IMR-90 (cell line): Measurements from ENCODE around the gene PDILT. TPM values are rescaled to one million over a fixed set of nuclear protein-coding genes. Genes with fewer than 3 reads are reported as not detected.

Experiments
- ATAC-seq: fragments of 200-7000 bp; cut with Tn5 transposase; 2 replicates; pipeline ENCODE4 v1.9.1; 2020; ENCODE audit warnings: low read depth, mild to moderate bottlenecking, moderate library complexity
- BruUV-seq: library from RNA; stranded (reverse); fragments of 400-500 nt; replicated peaks from 2 replicates; lab custom pipeline; 2021; lab: Mats Ljungman, UMichigan
- CTCF ChIA-PET: fragments of 300-600 bp; formaldehyde crosslinking; extraction: SDS; loops from one replicate; lab custom pipeline; 2021; ENCODE audit warnings: antibody characterized with exemption; lab: Yijun Ruan, JAX
- POLR2A ChIA-PET: fragments of 300-600 bp; sonication (Branson Sonifier 250); formaldehyde crosslinking; loops from one replicate; lab custom pipeline; 2022; ENCODE audit warnings: antibody characterized with exemption; ENCODE audit not compliant: unreplicated experiment; lab: Charles Lee
- DNase-seq: peaks from one replicate; pipeline ENCODE4 v3.0.0; 2013
- H2AFZ ChIP-seq: replicated peaks from 2 replicates; pipeline ENCODE3; 2013; ENCODE audit warnings: low read length, mild to moderate bottlenecking; ENCODE audit not compliant: poor library complexity
- H2AK5ac ChIP-seq: 2 replicates; pipeline ENCODE4 v1.6.1; 2013; ENCODE audit warnings: low read depth, low read length, inconsistent platforms
- H2AK9ac ChIP-seq: replicated peaks from 2 replicates; pipeline ENCODE3; 2013; ENCODE audit warnings: mild to moderate bottlenecking, low read depth, low read length, moderate library complexity; ENCODE audit not compliant: poor library complexity
- H2BK120ac ChIP-seq: 2 replicates; pipeline ENCODE4 v1.6.1; 2013; ENCODE audit warnings: low read depth, low read length, inconsistent platforms
- H2BK15ac ChIP-seq: 3 replicates; pipeline ENCODE4 v1.6.1; 2013; ENCODE audit warnings: low read depth, low read length, inconsistent platforms
- H2BK20ac ChIP-seq: 2 replicates; pipeline ENCODE4 v1.6.1; 2013; ENCODE audit warnings: low read depth, mild to moderate bottlenecking, inconsistent platforms, low read length, moderate library complexity
- H2BK5ac ChIP-seq: 2 replicates; pipeline ENCODE4 v1.6.1; 2013; ENCODE audit warnings: mild to moderate bottlenecking, low read depth, low read length, inconsistent platforms; ENCODE audit not compliant: poor library complexity, severe bottlenecking
- H3K14ac ChIP-seq: replicated peaks from 2 replicates; pipeline ENCODE4 v1.6.1; 2013; ENCODE audit warnings: low read depth, low read length, inconsistent platforms
- H3K18ac ChIP-seq: 2 replicates; pipeline ENCODE4 v1.6.1; 2013; ENCODE audit warnings: low read depth, low read length, control low read depth
- H3K23ac ChIP-seq: 2 replicates; pipeline ENCODE4 v1.6.1; 2013; ENCODE audit warnings: low read depth, low read length, inconsistent platforms
- H3K27ac ChIP-seq: 2 replicates; pipeline ENCODE4 v1.5.1; 2013; ENCODE audit warnings: mild to moderate bottlenecking, control low read depth, low read length; ENCODE audit not compliant: insufficient read depth
- H3K27me3 ChIP-seq: 2 replicates; pipeline ENCODE4 v1.6.1; 2013; ENCODE audit warnings: low read length; ENCODE audit not compliant: control insufficient read depth, insufficient read depth
- H3K36me3 ChIP-seq: 2 replicates; pipeline ENCODE4 v1.6.1; 2013; ENCODE audit warnings: low read length, mixed read lengths; ENCODE audit not compliant: control insufficient read depth, insufficient read depth
- H3K4ac ChIP-seq: 2 replicates; pipeline ENCODE4 v1.6.1; 2013; ENCODE audit warnings: low read depth, low read length, inconsistent platforms
- H3K4me1 ChIP-seq: 2 replicates; pipeline ENCODE4 v1.6.1; 2013; ENCODE audit warnings: low read length, mixed read lengths; ENCODE audit not compliant: control insufficient read depth, insufficient read depth
- H3K4me2 ChIP-seq: 2 replicates; pipeline ENCODE4 v1.6.1; 2013; ENCODE audit warnings: low read depth, mild to moderate bottlenecking, control low read depth, low read length, moderate library complexity
- H3K4me3 ChIP-seq: 2 replicates; pipeline ENCODE4 v1.5.1; 2013; ENCODE audit warnings: low read depth, mild to moderate bottlenecking, control low read depth, low read length, moderate library complexity; ENCODE audit not compliant: insufficient read depth
- H3K56ac ChIP-seq: 2 replicates; pipeline ENCODE4 v1.6.1; 2013; ENCODE audit warnings: low read length, inconsistent platforms; ENCODE audit not compliant: insufficient read depth; ENCODE audit errors: extremely low read depth
- H3K79me1 ChIP-seq, 2 experiments: 2 replicates each; pipeline ENCODE4 v1.6.1; 2013; ENCODE audit warnings: low read length in 2 of 2, inconsistent platforms in 1 of 2, low read depth in 1 of 2
- H3K9ac ChIP-seq: 2 replicates; pipeline ENCODE4 v1.6.1; 2013; ENCODE audit warnings: low read depth, low read length, control low read depth
- H3K9me1 ChIP-seq: 2 replicates; pipeline ENCODE4 v1.6.1; 2013; ENCODE audit warnings: low read length, inconsistent platforms; ENCODE audit not compliant: insufficient read depth
- H3K9me3 ChIP-seq: 2 replicates; pipeline ENCODE4 v1.6.1; 2013; ENCODE audit warnings: low read length; ENCODE audit not compliant: control insufficient read depth, insufficient read depth
- H4K20me1 ChIP-seq: 2 replicates; pipeline ENCODE4 v1.6.1; 2013; ENCODE audit warnings: low read length, inconsistent platforms; ENCODE audit not compliant: insufficient read depth
- H4K5ac ChIP-seq: 2 replicates; pipeline ENCODE4 v1.6.1; 2013; ENCODE audit warnings: mild to moderate bottlenecking, low read depth, low read length, control low read depth
- H4K8ac ChIP-seq, 2 experiments: 2 replicates each; pipeline ENCODE4 v1.6.1; 2013; ENCODE audit warnings: low read depth in 2 of 2, low read length in 2 of 2, control low read depth in 1 of 2, inconsistent platforms in 1 of 2
- H4K91ac ChIP-seq: 2 replicates; pipeline ENCODE4 v1.6.1; 2013; ENCODE audit warnings: low read depth, low read length, inconsistent platforms; ENCODE audit not compliant: insufficient read depth
- BHLHE40 ChIP-seq: fragments of 150-350 bp; IDR thresholded peaks from 2 replicates; pipeline ENCODE4 v1.6.1; 2016; ENCODE audit warnings: mild to moderate bottlenecking, low read depth, low read length
- CTCF ChIP-seq: conservative IDR thresholded peaks from 2 replicates; pipeline ENCODE4 v1.5.1; 2012; ENCODE audit warnings: mild to moderate bottlenecking, low read depth, low read length, improper control_type of control experiment
- ELK1 ChIP-seq: fragments of 150-350 bp; IDR thresholded peaks from 2 replicates; pipeline ENCODE4 v1.6.1; 2016; ENCODE audit warnings: low read depth, mild to moderate bottlenecking, low read length, moderate library complexity, borderline replicate concordance
- FOS ChIP-seq: fragments of 150-350 bp; IDR thresholded peaks from 2 replicates; pipeline ENCODE4 v1.6.1; 2016; ENCODE audit warnings: low read depth, low read length
- MAFK ChIP-seq: IDR thresholded peaks from 2 replicates; pipeline ENCODE4 v1.6.1; 2012; ENCODE audit warnings: low read depth, low read length, improper control_type of control experiment
- MXI1 ChIP-seq: IDR thresholded peaks from 2 replicates; pipeline ENCODE4 v1.6.1; 2012; ENCODE audit warnings: low read depth, mild to moderate bottlenecking, low read length, moderate library complexity, borderline replicate concordance
- NFE2L2 ChIP-seq: fragments of 150-350 bp; IDR thresholded peaks from 2 replicates; pipeline ENCODE4 v1.6.1; 2016; ENCODE audit warnings: low read depth, mild to moderate bottlenecking, low read length
- POLR2A ChIP-seq: IDR thresholded peaks from 2 replicates; pipeline ENCODE4 v1.6.1; 2012; ENCODE audit warnings: mild to moderate bottlenecking, low read depth, low read length
- RCOR1 ChIP-seq: IDR thresholded peaks from 2 replicates; pipeline ENCODE4 v1.6.1; 2012; ENCODE audit warnings: mild to moderate bottlenecking, low read length, improper control_type of control experiment; ENCODE audit not compliant: insufficient replicate concordance
- RFX5 ChIP-seq: IDR thresholded peaks from 2 replicates; pipeline ENCODE4 v1.8.0; 2012; ENCODE audit warnings: low read depth, mild to moderate bottlenecking, low read length, moderate library complexity
- SMC3 ChIP-seq: fragments of 150-350 bp; IDR thresholded peaks from 2 replicates; pipeline ENCODE4 v1.6.1; 2016; ENCODE audit warnings: low read depth, mild to moderate bottlenecking, antibody characterized with exemption, low read length, moderate library complexity
- USF2 ChIP-seq: fragments of 150-350 bp; IDR thresholded peaks from 2 replicates; pipeline ENCODE4 v1.6.1; 2017; ENCODE audit warnings: mild to moderate bottlenecking, antibody characterized with exemption, low read length, low read depth
- WGBS, 2 experiments: methylation state at CpG; one replicate each; pipeline versions ENCODE4 v1.1.5 to v1.1.7; 2013; ENCODE audit warnings: missing lambda C conversion rate in 2 of 2; ENCODE audit not compliant: insufficient read length in 1 of 2; ENCODE audit errors: extremely low coverage in 2 of 2; 5-methylcytosine and 5-hydroxymethylcytosine counted together
- dilution Hi-C: fragments of 300-500 bp; cut with HindIII; formaldehyde crosslinking; loops from one replicate; pipeline ENCODE4 v1.14.3; 2018; ENCODE audit warnings: low sequenced_read_pairs; ENCODE audit not compliant: unreplicated experiment
- in situ Hi-C: fragments of 300-500 bp; cut with MboI; formaldehyde crosslinking; loops from 3 replicates; pipeline ENCODE4 v1.14.3; 2019; ENCODE audit warnings: low sequenced_read_pairs, inconsistent platforms, mixed read lengths
- intact Hi-C: fragments of 100-400 bp; cut with micrococcal nuclease; formaldehyde crosslinking; loops from 2 replicates; pipeline ENCODE4 v1.10.0; 2022
- polyA plus RNA-seq, 3 experiments: library from polyadenylated mRNA; depleted of rRNA; stranded (reverse); fragments of >200 nt; gene quantifications; 2 replicates each; pipeline ENCODE4 v1.2.3, GENCODE V29; 2012; ENCODE audit warnings: low replicate concordance in 1 of 3
- total RNA-seq: library from RNA; depleted of rRNA; stranded (reverse); fragments of >200 nt; gene quantifications from 2 replicates; pipeline ENCODE4 v1.2.3, GENCODE V29; 2012

PDILT gene
- total and polyA plus RNA-seq, 2 of the 4 experiments (the other 2 are of a cell fraction) = not detected

GRCh38 chr16:20314575-20314974, 90.0 kb downstream of the PDILT start:
- POLR2A ChIA-PET = no interaction called here
- H3K23ac ChIP-seq = no peak overlapping the region
- ATAC-seq (no peak), DNase-seq (no peak)
- intact Hi-C loops = no loop called here
- no TSS peak for BruUV-seq
- no peak overlapping the region for H2AK5ac ChIP-seq
- no peak overlapping the region for H3K56ac ChIP-seq
- no peak for TF ChIP-seq SMC3
- no peak for TF ChIP-seq RCOR1
- no peak for TF ChIP-seq BHLHE40
- no peak for TF ChIP-seq MAFK
- no peak for TF ChIP-seq USF2
- TF ChIP-seq RFX5 = no peak
- TF ChIP-seq CTCF = no peak
- TF ChIP-seq ELK1 = no peak
- TF ChIP-seq MXI1 = no peak
- no peak for TF ChIP-seq POLR2A
- no peak for TF ChIP-seq NFE2L2
- TF ChIP-seq FOS = no peak
- H3K4me2 ChIP-seq = no peak overlapping the region
- no peak overlapping the region for H2BK20ac ChIP-seq
- H3K4me1 ChIP-seq = no peaks in the 10 kb centered on the region
- H3K4ac ChIP-seq = no peak overlapping the region
- dilution Hi-C loops = no loop called here
- peaks cover 8% of the 10 kb centered on the region; the same call in 1 of the 2 replicates for H3K9me3 ChIP-seq
- no peaks in the 10 kb centered on the region for H4K20me1 ChIP-seq
- CTCF ChIA-PET = no interaction called here
- H4K5ac ChIP-seq = no peak overlapping the region
- in situ Hi-C loops = no loop called here
- H2BK15ac ChIP-seq = no peak overlapping the region
- no peak overlapping the region for H4K8ac ChIP-seq
- no peak overlapping the region for H3K4me3 ChIP-seq
- no CpG with 5 or more reads among the region's 3 CpGs for WGBS, 2 experiments
- no peak overlapping the region for H3K18ac ChIP-seq
- H3K27ac ChIP-seq = no peak overlapping the region
- no peak overlapping the region for H2BK5ac ChIP-seq
- H3K27me3 ChIP-seq = no peaks in the 10 kb centered on the region
- no peak overlapping the region for H2AFZ ChIP-seq
- H2BK120ac ChIP-seq = no peak overlapping the region
- H3K9ac ChIP-seq = no peak overlapping the region
- H4K91ac ChIP-seq = no peak overlapping the region
- no peak overlapping the region for H2AK9ac ChIP-seq
- no peaks in the 10 kb centered on the region for H3K79me1 ChIP-seq
- H3K36me3 ChIP-seq = no peaks in the 10 kb centered on the region
- no peaks in the 10 kb centered on the region for H3K9me1 ChIP-seq
- no peak overlapping the region for H3K14ac ChIP-seq
